Keratinocyte (primary cell): Measurements from ENCODE around the gene ROBO4.

Experiments
- CTCF ChIP-seq, 3 experiments: IDR thresholded peaks in 1 of 3; conservative IDR thresholded peaks in 1 of 3; optimal IDR thresholded peaks in 1 of 3; 2 replicates in 2 of 3; 3 replicates in 1 of 3; pipeline versions ENCODE3 to v1.5.1; 2011; ENCODE audit warnings: low read length in 3 of 3, mild to moderate bottlenecking in 3 of 3, moderate library complexity in 2 of 3, control low read depth in 1 of 3, inconsistent platforms in 1 of 3; ENCODE audit not compliant: insufficient read depth in 2 of 3; ENCODE audit errors: extremely low read depth in 1 of 3
- EZH2 ChIP-seq: IDR thresholded peaks from one replicate; pipeline ENCODE4 v1.6.1; 2012; ENCODE audit warnings: inconsistent platforms, mild to moderate bottlenecking, low read length, moderate library complexity

GRCh38 chr11:124886476-124886875, 11.2 kb downstream of the ROBO4 start:
- TF ChIP-seq CTCF (optimal IDR thresholded peaks at IDR 0.05 in 1 of 3, IDR thresholded peaks at IDR 0.05 in 1 of 3, conservative IDR thresholded peaks at IDR 0.05 in 1 of 3; ENCODE audit: extremely low read depth in 1 of 3, insufficient read depth in 2 of 3, low read length in 3 of 3) (no peak), EZH2 (no peak)
